Hippocampal formation (tissue), 2 donors: Measurements from ENCODE around the gene CRTAC1.
"Not testable (repeated sequence)": the region's sequence is repeated elsewhere in the genome, so short reads cannot be mapped to it uniquely, and the experiment has no call there.

Experiments
- DNase-seq, 2 donors: peaks; one replicate each; lab custom pipeline; 2025; lab: John Stamatoyannopoulos, UW

The CRTAC1 gene

DNA sequence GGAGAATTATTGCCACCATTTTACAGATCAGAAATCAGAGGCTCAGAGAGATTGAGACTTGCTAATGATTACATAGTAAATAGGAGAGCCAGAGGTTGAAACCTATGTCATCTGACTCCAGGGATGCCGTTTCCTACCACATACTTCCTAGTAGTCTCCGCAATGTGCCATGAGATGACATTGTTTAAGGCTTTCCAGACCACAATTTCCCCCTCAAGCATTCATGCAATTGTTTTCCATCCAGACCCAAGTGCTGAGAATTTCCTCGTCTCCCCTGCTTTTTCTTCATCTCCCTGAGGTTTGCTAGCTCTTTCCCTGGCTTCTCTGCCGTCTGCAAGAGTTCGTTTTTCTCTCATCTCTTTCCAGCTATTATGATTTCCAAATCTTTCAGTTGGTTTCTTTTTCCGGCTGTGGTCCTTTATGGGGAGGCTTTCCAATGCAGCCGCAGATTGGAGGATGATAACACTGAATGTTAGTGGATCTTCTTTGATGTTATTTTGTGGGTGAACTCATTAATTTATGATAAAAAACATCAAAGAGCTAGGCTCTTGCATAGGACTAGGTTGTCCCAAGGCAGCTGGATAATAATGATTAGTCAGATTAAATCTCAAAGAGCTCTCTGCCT is 187.7 kb downstream of the CRTAC1 start:
- no peak for DNase-seq

DNA sequence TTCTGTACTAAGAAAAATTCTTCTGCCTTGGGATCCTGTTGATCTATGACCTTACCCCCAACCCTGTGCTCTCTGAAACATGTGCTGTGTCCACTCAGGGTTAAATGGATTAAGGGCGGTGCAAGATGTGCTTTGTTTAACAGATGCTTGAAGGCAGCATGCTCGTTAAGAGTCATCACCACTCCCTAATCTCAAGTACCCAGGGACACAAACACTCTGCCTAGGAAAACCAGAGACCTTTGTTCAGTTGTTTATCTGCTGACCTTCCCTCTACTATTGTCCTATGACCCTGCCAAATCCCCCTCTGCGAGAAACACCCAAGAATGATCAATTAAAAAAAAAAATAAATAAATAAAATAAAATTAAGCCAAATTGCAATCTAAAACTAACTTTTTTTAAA is 188.3 kb downstream of the CRTAC1 start:
- not testable (repeated sequence) for DNase-seq

DNA sequence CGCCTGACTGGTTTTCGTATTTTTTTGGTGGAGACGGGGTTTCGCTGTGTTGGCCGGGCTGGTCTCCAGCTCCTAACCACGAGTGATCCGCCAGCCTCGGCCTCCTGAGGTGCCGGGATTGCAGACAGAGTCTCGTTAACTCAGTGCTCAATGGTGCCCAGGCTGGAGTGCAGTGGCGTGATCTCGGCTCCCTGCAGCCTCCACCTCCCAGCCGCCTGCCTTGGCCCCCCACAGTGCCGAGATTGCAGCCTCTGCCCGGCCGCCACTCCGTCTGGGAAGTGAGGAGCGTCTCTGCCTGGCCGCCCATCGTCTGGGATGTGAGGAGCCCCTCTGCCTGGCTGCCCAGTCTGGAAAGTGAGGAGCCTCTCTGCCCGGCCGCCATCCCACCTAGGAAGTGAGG is 189.3 kb downstream of the CRTAC1 start:
- not testable (repeated sequence) for DNase-seq

DNA sequence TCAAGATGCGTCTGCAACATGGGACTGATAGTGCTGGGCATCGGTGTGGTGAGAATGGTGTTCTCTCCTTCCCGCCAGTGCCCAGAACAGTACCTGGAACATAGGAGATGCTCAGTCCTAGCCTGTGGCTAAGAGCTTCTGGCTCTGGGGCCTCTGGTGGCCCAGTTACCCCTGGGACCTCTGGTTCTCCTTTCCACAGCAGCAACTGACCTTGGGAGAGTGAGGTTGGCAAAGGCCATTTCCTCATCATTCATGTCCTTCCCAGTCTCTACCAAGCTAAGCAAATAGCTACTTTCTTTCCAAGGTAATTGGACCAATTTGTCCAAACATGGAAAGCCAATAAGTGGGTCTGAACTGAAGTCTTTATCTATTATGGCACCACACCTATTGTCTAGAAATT is 192.3 kb downstream of the CRTAC1 start:
- no peak for DNase-seq

DNA sequence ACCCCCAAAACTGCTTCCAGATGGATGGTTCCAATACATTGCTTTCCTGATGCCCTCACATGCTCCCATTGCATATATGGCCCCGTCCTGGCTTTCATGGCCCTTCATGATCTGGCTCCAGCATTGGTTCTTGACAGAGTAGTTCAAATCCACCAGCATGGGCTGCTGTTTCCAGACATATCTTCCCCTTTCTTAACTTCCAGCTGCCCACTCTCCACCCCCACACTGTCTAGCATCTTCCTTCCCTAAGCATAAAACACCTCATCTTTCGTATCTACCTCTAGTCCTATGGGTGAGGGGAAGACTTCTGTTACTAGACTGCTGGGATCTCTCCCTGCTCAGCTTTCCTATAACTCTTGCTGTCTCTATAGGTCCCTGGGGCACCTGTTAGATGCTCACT is 194.0 kb downstream of the CRTAC1 start:
- no peak for DNase-seq

DNA sequence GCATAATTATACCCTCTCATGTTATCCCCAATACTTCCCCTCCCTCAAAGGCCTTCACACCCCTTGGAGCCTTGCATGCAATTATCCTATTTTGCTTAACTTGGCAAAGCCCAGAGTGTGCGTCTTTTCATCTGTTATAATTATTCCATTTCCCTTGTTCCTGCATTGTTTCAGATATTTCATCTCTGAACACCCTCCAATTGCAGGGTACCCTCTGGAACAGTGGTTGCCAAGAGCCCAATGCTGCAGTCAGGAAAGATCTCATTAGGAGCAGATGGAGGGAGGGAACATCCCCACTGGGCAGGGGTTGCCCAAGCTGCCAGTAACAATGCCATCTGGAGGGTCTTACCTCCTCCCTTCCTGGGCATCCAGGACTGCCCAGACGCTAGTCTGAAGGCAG is 199.2 kb downstream of the CRTAC1 start:
- no peak for DNase-seq

DNA sequence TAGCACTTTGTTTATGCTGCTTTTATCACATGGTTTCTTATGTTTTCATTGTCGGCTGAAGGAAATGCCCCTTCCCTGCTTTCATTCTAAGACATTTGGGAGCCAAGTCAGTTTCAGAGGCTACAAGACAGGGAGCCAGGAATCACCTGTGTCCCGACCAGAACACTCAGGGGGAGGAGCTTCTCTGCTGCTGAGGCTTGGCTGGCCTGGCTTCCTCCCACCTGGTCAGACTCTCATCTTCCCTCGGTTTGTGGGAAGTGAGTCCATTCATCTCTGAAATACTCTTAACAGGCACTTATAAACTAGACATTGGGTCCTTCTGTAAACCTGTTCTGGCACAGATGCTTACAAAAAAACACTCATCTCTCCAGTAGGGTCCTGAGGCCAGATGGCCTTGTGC is 200.4 kb downstream of the CRTAC1 start:
- no peak for DNase-seq

DNA sequence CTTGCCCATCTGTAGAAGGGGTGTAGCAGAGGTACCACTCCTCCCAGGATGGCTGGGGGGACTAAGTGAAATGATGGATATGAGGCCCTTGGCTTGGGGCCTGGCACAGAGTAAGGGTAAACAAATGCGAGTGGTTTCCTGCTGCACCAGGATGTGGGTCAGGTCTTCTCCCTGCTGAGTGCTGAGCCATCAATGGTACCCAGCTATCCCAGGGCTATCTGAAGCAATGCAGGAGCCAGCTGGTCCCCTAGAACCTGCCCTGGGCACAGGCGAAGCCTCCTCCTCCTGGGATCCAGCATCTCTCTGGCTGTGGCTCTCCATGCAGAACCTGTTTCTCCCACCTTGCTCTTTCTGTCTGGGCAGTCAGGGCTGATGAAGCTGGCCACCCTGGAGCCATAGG is 201.7 kb downstream of the CRTAC1 start:
- DNase-seq, result no peak

DNA sequence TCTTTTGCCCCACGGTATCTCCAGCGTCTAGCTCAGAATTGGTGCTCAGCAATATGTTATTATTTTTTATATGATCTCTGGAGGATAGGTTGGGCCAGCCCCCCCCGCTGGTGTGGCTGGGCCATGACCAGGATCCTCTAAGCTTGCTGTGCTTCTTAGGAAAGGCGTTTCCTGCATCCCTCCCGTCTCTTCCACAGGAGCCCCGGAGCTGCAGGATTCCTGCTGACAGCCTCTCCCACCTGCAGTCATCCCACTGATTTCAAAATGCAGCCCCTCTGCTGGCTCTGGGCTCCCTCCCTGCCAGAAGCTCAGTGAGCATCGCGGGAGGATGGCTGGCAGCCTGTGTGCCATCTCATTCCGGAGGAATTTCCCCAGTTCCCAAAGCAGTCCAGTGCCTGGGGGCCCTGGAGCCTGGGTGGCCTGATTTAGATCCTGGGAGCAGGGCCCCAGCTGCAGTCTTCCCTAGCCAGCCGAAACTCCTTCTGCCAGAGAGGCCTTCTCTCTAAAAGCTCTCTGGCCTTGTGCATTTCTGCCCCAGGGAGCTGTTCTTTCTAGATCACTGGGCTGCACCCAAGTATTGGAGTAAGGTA is 202.6 kb downstream of the CRTAC1 start:
- DNase-seq, result no peak

DNA sequence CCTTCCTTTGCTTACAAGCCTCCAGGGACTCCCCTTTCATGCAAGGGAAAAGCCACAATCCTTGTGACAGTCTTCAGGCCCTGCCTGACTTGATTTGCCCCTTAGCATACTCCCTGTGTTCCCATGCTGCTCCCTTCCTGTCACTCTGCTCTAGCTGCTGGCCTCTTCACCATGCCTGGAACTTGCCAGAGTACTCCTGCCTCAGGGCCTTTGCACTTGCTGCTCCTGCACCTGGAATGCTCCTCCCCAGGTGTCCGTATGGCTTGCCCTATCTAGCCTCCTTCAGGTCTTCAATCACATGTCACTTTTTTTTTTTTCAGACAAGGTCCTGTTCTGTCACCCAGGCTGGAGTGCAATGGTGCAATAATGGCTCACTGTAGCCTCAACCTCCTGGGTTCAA is 203.5 kb downstream of the CRTAC1 start:
- DNase-seq, result no peak

DNA sequence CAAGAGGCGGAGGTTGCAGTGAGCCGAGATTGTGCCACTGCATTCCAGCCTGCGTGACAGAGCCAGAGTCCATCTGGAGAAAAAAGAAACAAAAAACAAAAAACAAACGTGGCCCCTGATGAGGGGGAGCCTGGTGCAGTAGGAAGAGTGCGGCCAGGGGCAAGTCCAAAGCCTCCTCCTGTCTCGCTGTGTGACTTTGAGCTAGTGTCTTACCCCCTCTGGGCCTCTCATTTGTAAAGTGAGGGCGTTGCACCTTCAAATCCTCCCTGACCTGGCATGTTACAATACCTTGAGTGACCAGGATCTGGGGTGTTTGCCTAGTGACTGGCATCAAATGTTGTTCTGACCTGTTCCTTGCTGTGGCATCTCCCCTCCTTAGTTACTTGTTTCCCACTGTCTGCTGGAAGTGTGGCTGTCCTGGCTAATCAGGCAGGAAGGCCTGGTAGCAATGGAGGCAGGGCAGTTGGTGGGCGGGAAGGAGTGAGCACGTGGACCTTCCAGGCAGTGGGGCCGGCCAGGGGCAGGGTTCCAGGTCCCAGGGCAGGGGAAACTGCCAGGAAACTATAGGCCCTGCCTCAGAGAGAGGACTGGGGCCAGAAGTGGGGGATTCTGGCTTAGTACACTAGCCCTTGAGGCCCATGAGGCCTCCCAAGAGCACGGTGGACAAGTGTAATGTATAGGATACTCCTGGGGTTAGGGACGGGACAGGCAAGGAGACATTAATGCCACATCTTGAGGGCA is 205.2 kb downstream of the CRTAC1 start:
- no peak for DNase-seq

DNA sequence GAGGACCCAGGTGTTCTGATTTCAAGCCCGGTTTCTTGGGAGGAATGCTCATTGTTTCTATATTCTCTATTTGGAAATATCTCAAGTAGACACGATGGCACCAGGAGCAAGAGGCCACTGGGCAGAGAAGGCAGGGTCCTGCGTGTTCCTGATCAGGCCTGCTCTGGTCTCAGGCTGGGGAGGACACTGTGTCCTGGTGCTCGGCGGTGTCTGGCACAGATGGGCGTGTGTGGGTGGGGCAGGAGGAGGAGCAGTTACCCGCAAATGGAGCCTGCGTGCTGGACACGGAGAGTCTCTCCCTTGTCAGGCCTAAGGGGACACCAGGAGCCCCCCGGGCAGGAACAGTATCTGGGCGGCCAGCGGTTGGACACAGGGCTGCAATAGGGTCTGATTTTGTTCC is 206.7 kb downstream of the CRTAC1 start:
- DNase-seq, result no peak

DNA sequence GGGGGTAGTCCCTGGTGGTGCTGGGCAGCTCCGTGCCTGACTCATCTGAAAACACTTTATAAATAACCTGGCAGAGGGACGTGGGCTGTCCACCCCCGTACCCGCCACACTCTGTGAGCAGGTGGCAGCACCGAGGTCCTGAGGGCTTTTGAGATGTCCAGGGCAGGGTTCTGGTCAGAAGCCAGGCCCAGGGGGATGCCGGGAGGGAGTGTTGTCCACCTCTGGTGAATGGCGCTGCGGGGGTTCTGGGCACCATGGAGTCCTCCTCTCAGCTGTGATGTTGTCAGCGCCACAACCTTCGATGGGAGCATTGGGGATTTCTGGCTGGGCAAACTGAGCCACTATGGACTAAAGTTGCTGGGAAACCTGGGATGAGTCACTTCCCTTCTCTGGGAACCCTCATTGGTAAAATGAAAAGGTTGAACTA is 208.1 kb downstream of the CRTAC1 start:
- DNase-seq, result no peak

DNA sequence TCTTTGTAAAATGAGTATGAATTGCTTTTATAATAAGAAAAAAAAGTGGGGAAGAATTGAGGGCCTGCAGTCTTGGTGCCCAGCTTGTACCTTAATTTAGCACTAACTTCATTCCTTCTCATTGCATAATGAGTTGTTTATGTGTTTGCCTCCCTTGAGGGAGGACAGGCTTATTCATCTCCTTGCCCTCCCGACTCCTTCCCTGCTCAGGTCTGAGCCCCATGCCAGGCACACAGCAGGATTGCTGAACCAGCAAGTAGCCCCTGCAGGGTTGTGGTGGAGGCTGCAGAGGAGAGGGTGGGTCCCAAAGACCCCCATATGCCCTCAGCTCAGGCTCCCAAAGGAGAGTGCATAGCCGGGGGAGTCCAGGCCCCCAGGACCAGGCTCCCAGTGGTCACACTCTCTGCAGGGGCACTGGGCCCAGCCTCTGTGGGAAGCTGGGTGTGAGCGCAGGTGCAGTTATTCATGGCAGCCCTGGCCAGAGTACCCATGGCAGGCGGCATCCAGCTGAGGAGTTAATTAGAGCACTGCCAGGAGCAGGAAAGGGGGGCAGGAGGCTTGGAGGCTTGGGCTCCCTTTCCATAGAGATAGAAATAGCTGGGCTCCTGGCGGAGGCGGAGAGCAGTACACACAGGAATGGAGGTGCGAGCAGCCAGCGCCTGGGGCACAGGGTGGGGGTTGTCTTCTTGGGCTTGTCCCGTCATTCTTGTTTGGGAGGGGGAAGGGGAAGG is 208.9 kb downstream of the CRTAC1 start:
- no peak for DNase-seq

DNA sequence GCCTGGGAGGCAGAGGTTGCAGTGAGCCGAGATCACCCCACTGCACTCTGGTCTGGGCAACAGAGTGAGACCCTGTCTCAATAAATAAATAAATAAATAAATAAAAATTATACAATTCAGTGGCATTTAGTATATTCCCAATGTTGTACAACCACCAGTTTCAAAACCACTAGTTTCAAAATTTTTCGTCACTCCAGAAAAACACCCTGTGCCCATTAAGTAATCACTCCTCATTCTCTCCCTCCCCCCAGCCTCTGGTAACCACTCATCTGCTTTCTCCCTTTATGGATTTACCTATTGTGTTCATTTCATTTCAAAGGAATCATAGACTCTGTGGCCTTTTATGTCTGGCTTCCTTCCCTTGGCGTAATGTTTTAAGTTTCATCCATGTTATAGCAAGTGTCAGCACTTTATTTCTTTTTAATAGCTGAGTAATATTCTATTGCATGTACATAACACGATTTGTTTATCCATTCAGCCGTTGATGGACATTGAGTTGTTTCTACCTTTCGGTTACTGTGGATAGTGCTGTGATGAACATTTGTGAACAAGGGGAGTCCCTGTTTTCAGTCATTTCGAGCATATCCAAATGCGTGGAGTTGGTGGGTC is 210.2 kb downstream of the CRTAC1 start:
- no peak for DNase-seq

DNA sequence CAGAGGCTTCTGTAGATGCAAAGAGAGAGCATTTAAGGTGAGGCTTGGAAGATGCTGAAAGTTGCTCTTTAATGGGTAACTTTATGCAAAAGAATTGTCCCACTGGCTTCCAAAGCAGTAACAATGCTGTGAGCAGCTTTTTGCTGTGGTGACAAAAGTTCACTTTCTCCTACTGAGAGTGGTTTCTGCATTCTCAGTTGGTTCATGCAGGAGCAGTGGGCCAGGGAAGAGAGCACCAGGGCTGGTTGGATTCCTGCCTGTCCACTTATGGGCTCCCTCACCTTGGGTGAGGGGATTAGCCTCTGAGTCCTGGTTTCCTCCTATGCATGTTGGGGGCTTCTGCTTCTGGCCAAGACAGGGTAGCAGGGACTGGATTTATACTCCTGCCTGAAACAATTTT is 211.8 kb downstream of the CRTAC1 start:
- no peak for DNase-seq

DNA sequence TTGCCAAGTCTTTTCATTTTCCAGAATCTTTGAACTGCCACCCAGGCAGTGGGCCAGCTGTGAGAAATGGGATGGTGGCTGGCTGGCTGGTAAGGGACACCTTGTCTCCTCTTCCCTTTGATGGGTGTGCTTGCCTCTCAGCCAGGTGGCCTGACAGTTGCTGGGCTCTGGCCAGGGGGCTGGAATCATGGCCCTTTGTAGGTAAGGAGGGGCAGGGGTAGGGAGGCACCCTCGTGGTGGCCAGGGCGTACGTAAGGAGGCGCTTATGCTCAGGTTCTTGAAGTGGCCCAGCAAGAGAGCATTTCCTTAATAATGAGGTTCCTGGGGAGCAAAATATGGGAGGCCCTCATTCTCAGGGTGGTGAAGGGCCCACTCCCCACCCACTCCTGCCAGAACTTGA is 213.8 kb downstream of the CRTAC1 start:
- DNase-seq, result no peak
